ENCODE measurements around the gene ZNF750. TPM values are rescaled to one million over a fixed set of nuclear protein-coding genes. Genes with fewer than 3 reads are reported as not detected.

The ZNF750 gene
- total and polyA plus RNA-seq, 2 experiments from 2014 or later: 0.13 to 0.17 TPM

GRCh38 chr17:82883419-82884031 is 43.7 kb upstream of the ZNF750 start:
- no peaks in the 10 kb centered on the region for H3K4me1 ChIP-seq (ENCODE audit: insufficient read depth)
- H3K36me3 ChIP-seq (ENCODE audit: insufficient read depth): no peaks in the 10 kb centered on the region
- H3K27ac ChIP-seq (ENCODE audit: low read depth): no peak overlapping the region
- H2AFZ ChIP-seq: no peak overlapping the region
- peaks cover 3% of the 10 kb centered on the region for H3K27me3 Mint-ChIP-seq (ENCODE audit: insufficient read depth, low read depth, poor library complexity)
- DNase-seq (ENCODE audit: low spot score) (no peak), ATAC-seq (no peak)
- no peaks in the 10 kb centered on the region for H3K27me3 ChIP-seq (ENCODE audit: insufficient read depth)
- no peak overlapping the region for H3K4me3 Mint-ChIP-seq
- H3K9me3 Mint-ChIP-seq: no peaks in the 10 kb centered on the region
- H3K9me2 ChIP-seq (ENCODE audit: insufficient read depth): no peaks in the 10 kb centered on the region
- peaks cover 54% of the 10 kb centered on the region for H3K79me2 ChIP-seq (replicated peaks; ENCODE audit: insufficient read depth)
- peaks cover 30% of the 10 kb centered on the region for H3K36me3 Mint-ChIP-seq (ENCODE audit: low read depth)
- no peak overlapping the region for H3K4me3 ChIP-seq
- H3F3A ChIP-seq (replicated peaks; ENCODE audit: low read depth): 0 out of 2 replicates have a peak, but pooled peaks cover 4% of the 10 kb centered on the region
- TF ChIP-seq CREB1 (CRISPR knock-in tag; IDR thresholded peaks at IDR 0.05; ENCODE audit: low read depth) (no peak), STAT1 (IDR thresholded peaks at IDR 0.05; ENCODE audit: unreplicated experiment) (no peak), CTCF (conservative IDR thresholded peaks at IDR 0.05; ENCODE audit: low read depth in 2 of 2) (no peak), ZNF462 (CRISPR knock-in tag; IDR thresholded peaks at IDR 0.05) (no peak)
- no peak overlapping the region for H3K4me2 ChIP-seq
- peaks cover 29% of the 10 kb centered on the region for H3K4me1 Mint-ChIP-seq
- peaks cover 7% of the 10 kb centered on the region for H4K20me1 ChIP-seq (replicated peaks; ENCODE audit: insufficient read depth)
- peak overlapping the region; percentile 77; the same call in 1 of the 2 replicates for H3K27ac Mint-ChIP-seq

All from GM23338 (cell line).